Measurements from ENCODE around the gene KLK14.

KLK14 gene

DNA sequence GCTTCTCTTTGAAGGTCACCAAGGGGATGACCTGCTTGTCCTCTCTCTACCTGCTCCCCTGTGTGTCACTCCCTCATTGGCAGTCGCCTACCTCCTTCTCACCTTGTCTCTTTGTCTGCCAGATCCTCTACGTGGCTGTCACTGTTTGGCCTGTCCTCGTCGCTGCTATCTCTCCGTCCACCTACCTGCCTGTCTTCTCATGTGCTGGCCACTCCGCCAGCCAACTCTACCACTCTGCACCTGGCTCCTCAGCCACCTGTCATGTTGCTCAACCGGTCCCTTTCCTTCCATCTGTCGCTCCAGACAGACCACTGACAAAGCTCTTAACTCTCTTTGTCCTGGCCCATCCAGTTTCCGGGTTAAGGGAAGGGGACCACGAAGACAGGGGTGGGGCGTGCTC lies 48.0 kb downstream of the KLK14 start, which contains the start of gene KLK12:
TSS of gene KLK12 (minus strand) at position 299 of the 400 bp plus-strand sequence. CDS start 381 bp downstream, outside the sequence.
- DNase-seq, result peak; percentile 94

DNA sequence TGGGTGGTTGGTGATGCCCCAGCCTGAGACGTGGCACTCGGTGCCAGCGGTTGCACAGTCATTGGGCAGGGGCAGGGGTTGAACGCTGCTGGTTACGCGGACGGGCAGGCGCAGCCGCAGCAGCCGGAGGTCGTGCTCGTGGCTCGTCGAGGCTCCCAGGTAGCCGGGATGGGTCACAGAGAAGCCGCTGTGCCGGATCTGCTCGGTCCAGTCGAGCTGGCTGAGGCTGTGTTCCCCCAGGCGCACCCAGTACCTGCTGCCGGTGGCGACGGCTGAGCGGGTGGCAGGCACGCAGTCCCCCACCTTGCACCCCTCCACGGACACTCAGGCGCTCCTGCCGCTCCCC lies 50.8 kb downstream of the KLK14 start:
- no peak for DNase-seq

DNA sequence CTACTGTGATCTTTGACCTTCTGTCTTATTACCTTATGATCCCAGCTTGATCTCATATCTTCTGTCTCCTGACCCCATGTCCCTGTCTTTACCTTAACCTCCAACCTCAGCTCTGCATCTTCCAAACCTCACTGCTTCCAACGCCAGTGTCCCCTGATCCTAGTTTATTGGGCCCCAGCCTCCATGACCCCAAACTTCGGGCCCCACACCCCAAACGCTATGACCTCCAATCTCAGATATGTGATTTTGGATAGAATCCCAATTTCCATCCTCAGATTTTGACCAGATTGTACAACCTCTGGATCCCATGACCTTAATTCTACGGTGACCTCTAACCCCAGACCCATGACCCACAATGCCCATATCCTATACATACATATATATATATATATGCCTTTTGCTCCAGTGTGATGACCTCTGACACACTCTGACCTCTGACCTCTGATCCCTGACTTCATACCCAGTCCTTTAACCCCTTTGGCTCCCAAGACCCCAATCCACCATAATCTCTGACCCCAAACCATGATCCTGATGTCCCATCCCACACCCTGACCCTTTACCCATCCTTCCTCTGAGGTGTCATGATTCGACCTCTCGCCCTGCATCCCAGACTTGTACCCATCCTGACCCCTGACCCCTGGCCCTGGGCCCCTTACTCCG lies 51.3 kb downstream of the KLK14 start:
- no peak for DNase-seq

DNA sequence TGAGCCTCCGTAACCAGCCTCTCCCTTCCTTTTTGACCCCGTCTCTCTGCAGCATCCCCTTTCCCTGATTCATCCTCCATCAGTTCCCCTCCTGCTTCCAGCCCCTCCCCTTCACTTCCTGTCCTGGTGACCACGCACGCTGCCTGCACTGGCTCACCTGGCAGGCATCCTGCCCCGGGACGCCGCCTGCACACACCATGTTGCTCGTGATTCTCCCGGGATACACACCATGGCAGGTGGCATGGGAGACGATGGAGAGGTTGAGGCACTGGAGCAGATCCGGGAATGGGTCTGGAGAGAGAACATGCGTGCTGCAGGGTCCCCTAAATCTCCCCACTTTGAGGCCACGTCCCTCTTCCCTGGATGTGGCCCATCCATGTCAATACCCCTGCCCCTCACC lies 52.1 kb downstream of the KLK14 start:
- DNase-seq, result no peak

DNA sequence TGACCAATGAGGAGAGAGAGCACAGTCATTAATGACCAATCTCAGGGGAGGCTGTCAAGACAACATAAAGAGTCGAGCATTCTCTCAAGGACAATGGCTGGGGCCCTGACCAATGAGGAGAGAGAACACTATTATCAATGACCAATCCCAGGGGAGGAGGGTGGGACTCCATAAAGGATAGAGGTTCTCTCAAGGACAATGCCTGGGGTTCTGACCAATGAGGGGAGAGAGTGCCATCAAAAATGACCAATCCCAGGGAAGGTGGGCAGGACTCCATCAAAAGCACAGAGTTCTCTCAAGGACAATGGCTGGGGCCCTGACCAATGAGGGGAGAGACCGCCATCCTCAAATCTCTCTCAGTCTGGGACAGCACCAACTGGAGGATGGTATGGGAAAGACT lies 53.0 kb downstream of the KLK14 start:
- no peak for DNase-seq

Measured in NCI-H2029 treated with DMSO at 0.1 percent for 48 hours (cell line).